HEK293 (cell line): Measurements from ENCODE around the gene CD83.
A peak's percentile ranks its signal among the peaks of the same experiment; 100 is the strongest.
"Not testable (repeated sequence)": the region's sequence is repeated elsewhere in the genome, so short reads cannot be mapped to it uniquely, and the experiment has no call there.

Experiments
- CTCF ChIA-PET: fragments of 350-600 bp; formaldehyde crosslinking; extraction: SDS; loops from one replicate; lab custom pipeline; 2021; ENCODE audit warnings: antibody characterized with exemption; lab: Yijun Ruan, JAX
- POLR2A ChIA-PET: fragments of 300-600 bp; formaldehyde crosslinking; extraction: SDS; loops from one replicate; lab custom pipeline; 2020; ENCODE audit warnings: antibody characterized with exemption, inconsistent platforms; lab: Yijun Ruan, JAX
- H3K27ac ChIP-seq: fragments of 200-500 bp; sonication (Bioruptor generic); 2 replicates; pipeline ENCODE4 v1.5.1; 2014; ENCODE audit warnings: low read depth, low read length, control low read depth, inconsistent platforms; ENCODE audit errors: extremely low read depth
- H3K36me3 ChIP-seq, 2 experiments: fragments of 200-500 bp in 1 of 2; sonication (Bioruptor generic) in 1 of 2; 1 replicate in 1 of 2; 2 replicates in 1 of 2; pipeline ENCODE4 v1.5.1; 2014 to 2017; ENCODE audit warnings: inconsistent platforms in 2 of 2, low read length in 2 of 2; ENCODE audit not compliant: control insufficient read depth in 2 of 2, insufficient read depth in 1 of 2
- H3K4me1 ChIP-seq: fragments of 200-500 bp; sonication (Bioruptor generic); 2 replicates; pipeline ENCODE4 v1.5.1; 2014; ENCODE audit warnings: mild to moderate bottlenecking, low read length, inconsistent platforms; ENCODE audit not compliant: control insufficient read depth, insufficient read depth
- H3K4me3 ChIP-seq: 2 replicates; pipeline ENCODE4 v1.5.1; 2011; ENCODE audit warnings: low read depth, mild to moderate bottlenecking, control low read depth, low read length, moderate library complexity
- H3K9me3 ChIP-seq: fragments of 200-500 bp; sonication (Bioruptor generic); 2 replicates; pipeline ENCODE4 v1.5.1; 2014; ENCODE audit warnings: low read depth, low read length, inconsistent platforms; ENCODE audit not compliant: control insufficient read depth, insufficient read depth
- HOXA7 ChIP-seq: sonication (generic); formaldehyde crosslinking; IDR thresholded peaks from 2 replicates; pipeline ENCODE4 v1.8.1; 2022; ENCODE audit warnings: missing genetic modification reagents, borderline replicate concordance
- MEIS1 ChIP-seq: sonication (generic); formaldehyde crosslinking; IDR thresholded peaks from 2 replicates; pipeline ENCODE4 v1.8.1; 2022; ENCODE audit warnings: missing genetic modification reagents, mild to moderate bottlenecking, borderline replicate concordance
- ZBTB10 ChIP-seq: fragments of 450-650 bp; formaldehyde crosslinking; IDR thresholded peaks from 2 replicates; pipeline ENCODE4 v1.5.1; 2016; ENCODE audit warnings: missing biosample characterization, missing genetic modification characterization
- ZNF10 ChIP-seq: fragments of 450-650 bp; formaldehyde crosslinking; IDR thresholded peaks from 2 replicates; pipeline ENCODE4 v1.5.1; 2017; ENCODE audit warnings: missing biosample characterization, missing genetic modification characterization
- ZNF302 ChIP-seq: fragments of 450-650 bp; formaldehyde crosslinking; IDR thresholded peaks from 2 replicates; pipeline ENCODE4 v1.5.1; 2016; ENCODE audit warnings: missing biosample characterization, missing genetic modification characterization, low read depth
- ZNF366 ChIP-seq: fragments of 450-650 bp; formaldehyde crosslinking; conservative IDR thresholded peaks from 2 replicates; pipeline ENCODE4 v1.5.1; 2016; ENCODE audit warnings: missing biosample characterization, missing genetic modification characterization
- ZNF404 ChIP-seq: fragments of 450-650 bp; formaldehyde crosslinking; IDR thresholded peaks from 2 replicates; pipeline ENCODE4 v1.5.1; 2017; ENCODE audit warnings: missing biosample characterization, missing genetic modification characterization
- ZNF488 ChIP-seq: fragments of 450-650 bp; formaldehyde crosslinking; IDR thresholded peaks from 2 replicates; pipeline ENCODE4 v1.5.1; 2016; ENCODE audit warnings: missing biosample characterization, missing genetic modification characterization
- ZNF501 ChIP-seq: fragments of 450-650 bp; formaldehyde crosslinking; IDR thresholded peaks from 2 replicates; pipeline ENCODE4 v1.5.1; 2016; ENCODE audit warnings: missing biosample characterization, missing genetic modification characterization
- ZNF544 ChIP-seq: fragments of 450-650 bp; formaldehyde crosslinking; IDR thresholded peaks from 2 replicates; pipeline ENCODE4 v1.5.0; 2017; ENCODE audit warnings: missing biosample characterization, missing genetic modification characterization
- ZNF558 ChIP-seq: fragments of 450-650 bp; formaldehyde crosslinking; IDR thresholded peaks from 2 replicates; pipeline ENCODE4 v1.5.1; 2016; ENCODE audit warnings: missing biosample characterization, missing genetic modification characterization
- ZNF596 ChIP-seq: fragments of 450-650 bp; IDR thresholded peaks from 2 replicates; pipeline ENCODE4 v1.5.0; 2018; ENCODE audit warnings: missing biosample characterization, mild to moderate bottlenecking, missing genetic modification characterization, moderate library complexity
- ZNF645 ChIP-seq: fragments of 450-650 bp; formaldehyde crosslinking; IDR thresholded peaks from 2 replicates; pipeline ENCODE4; 2016; ENCODE audit warnings: missing biosample characterization, missing genetic modification characterization
- ZNF701 ChIP-seq: fragments of 450-650 bp; formaldehyde crosslinking; IDR thresholded peaks from 2 replicates; pipeline ENCODE4 v1.5.1; 2016; ENCODE audit warnings: missing biosample characterization, missing genetic modification characterization
- ZNF707 ChIP-seq: fragments of 450-650 bp; formaldehyde crosslinking; IDR thresholded peaks from 2 replicates; pipeline ENCODE4 v1.5.1; 2016; ENCODE audit warnings: missing biosample characterization, missing genetic modification characterization
- ZSCAN16 ChIP-seq: fragments of 450-650 bp; formaldehyde crosslinking; IDR thresholded peaks from 2 replicates; pipeline ENCODE4 v1.5.1; 2016; ENCODE audit warnings: missing biosample characterization, missing genetic modification characterization
- TF ChIP-seq, protein P1 (sequence below): fragments of 450-650 bp; formaldehyde crosslinking; IDR thresholded peaks from 2 replicates; pipeline ENCODE4 v1.5.1; 2016; ENCODE audit warnings: missing biosample characterization, missing genetic modification characterization
- TF ChIP-seq, protein P2 (sequence below): fragments of 450-650 bp; formaldehyde crosslinking; IDR thresholded peaks from 2 replicates; pipeline ENCODE4 v1.5.1; 2016; ENCODE audit warnings: missing biosample characterization, missing genetic modification characterization

Gene CD83

GRCh38 chr6:14151300-14151699 lies 33.7 kb downstream of the CD83 start:
- peak; percentile 72 for TF ChIP-seq ZNF366 (tag by site-specific recombination)
- POLR2A ChIA-PET, H3K9me3 ChIP-seq, H3K36me3 ChIP-seq, H3K4me3 ChIP-seq, H3K4me1 ChIP-seq, H3K27ac ChIP-seq: not testable (repeated sequence)
- CTCF ChIA-PET, result interaction anchor here (0.5 to 1.3 kb wide), 2 partner anchors 22 to 241 kb away, joined by 3 read pairs; no protein-coding TSS in a partner anchor

GRCh38 chr6:14151773-14152172 lies 34.2 kb downstream of the CD83 start:
- Histone ChIP-seq H3K36me3 (no peaks in the 10 kb centered on the region), H3K27ac (no peak overlapping the region), H3K4me1 (no peaks in the 10 kb centered on the region), H3K9me3 (no peaks in the 10 kb centered on the region), H3K4me3 (no peak overlapping the region)
- TF ChIP-seq ZNF707, result no peak
- no peak for TF ChIP-seq ZNF544 (tag by site-specific recombination)
- no peak for TF ChIP-seq ZNF558 (tag by site-specific recombination)
- no peak for TF ChIP-seq ZNF404
- TF ChIP-seq ZNF10 (tag by site-specific recombination), result no peak
- ChIA-PET POLR2A (no interaction called here), CTCF (interaction anchor here (0.5 to 1.6 kb wide), 3 partner anchors 22 to 613 kb away, joined by 3 to 7 read pairs (median 4); no protein-coding TSS in a partner anchor)

DNA sequence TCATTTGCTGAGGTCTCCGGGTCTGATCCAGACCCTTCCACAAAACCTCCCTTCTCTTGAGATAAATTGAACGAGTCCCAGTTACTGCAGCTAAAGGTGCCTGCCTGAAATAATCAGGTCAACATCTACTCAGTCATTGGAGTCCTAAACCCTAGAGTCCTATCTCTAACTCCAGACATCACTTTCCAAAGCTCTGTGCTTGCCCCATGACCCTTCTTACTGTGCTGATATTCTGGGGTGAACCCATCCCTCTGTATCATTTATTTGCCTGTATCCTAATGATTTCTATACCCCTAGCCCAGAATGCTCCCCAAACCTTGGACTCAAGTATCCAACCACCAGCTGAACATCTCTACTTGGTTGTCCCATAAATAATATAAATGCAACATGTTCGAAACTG lies 35.7 kb downstream of the CD83 start:
- Histone ChIP-seq H3K4me1 (no peaks in the 10 kb centered on the region), H3K9me3 (no peaks in the 10 kb centered on the region), H3K27ac (no peak overlapping the region), H3K36me3 (no peaks in the 10 kb centered on the region), H3K4me3 (no peak overlapping the region)
- POLR2A ChIA-PET, result no interaction called here
- CTCF ChIA-PET, result interaction anchor here (1.0 to 2.1 kb wide), 3 partner anchors 8 to 24 kb away, joined by 3 to 16 read pairs (median 7); no protein-coding TSS in a partner anchor
- TF ChIP-seq ZNF501 (tag by site-specific recombination), result no peak
- TF ChIP-seq HOXA7 (CRISPR knock-in tag), result no peak
- TF ChIP-seq, protein P1, sequence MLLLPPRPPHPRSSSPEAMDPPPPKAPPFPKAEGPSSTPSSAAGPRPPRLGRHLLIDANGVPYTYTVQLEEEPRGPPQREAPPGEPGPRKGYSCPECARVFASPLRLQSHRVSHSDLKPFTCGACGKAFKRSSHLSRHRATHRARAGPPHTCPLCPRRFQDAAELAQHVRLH (tag by site-specific recombination), result no peak
- TF ChIP-seq ZNF701 (tag by site-specific recombination), result no peak
- no peak for TF ChIP-seq ZNF645 (tag by site-specific recombination)
- TF ChIP-seq, protein P2, sequence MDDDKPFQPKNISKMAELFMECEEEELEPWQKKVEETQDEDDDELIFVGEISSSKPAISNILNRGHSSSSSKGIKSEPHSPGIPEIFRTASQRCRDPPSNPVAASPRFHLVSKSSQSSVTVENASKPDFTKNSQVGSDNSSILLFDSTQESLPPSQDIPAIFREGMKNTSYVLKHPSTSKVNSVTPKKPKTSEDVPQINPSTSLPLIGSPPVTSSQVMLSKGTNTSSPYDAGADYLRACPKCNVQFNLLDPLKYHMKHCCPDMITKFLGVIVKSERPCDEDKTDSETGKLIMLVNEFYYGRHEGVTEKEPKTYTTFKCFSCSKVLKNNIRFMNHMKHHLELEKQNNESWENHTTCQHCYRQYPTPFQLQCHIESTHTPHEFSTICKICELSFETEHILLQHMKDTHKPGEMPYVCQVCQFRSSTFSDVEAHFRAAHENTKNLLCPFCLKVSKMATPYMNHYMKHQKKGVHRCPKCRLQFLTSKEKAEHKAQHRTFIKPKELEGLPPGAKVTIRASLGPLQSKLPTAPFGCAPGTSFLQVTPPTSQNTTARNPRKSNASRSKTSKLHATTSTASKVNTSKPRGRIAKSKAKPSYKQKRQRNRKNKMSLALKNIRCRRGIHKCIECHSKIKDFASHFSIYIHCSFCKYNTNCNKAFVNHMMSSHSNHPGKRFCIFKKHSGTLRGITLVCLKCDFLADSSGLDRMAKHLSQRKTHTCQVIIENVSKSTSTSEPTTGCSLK (tag by site-specific recombination), result no peak
- no peak for TF ChIP-seq MEIS1 (CRISPR knock-in tag)
- no peak for TF ChIP-seq ZNF596 (tag by site-specific recombination)
- TF ChIP-seq ZNF488 (tag by site-specific recombination), result no peak
- no peak for TF ChIP-seq ZBTB10 (tag by site-specific recombination)
- TF ChIP-seq ZNF302, result no peak
- no peak for TF ChIP-seq ZSCAN16 (tag by site-specific recombination)
- TF ChIP-seq, all 188 proteins: peak for 0
